Endothelial cell of umbilical vein (primary cell): ENCODE results near the gene DCAF6.

Experiments
- EZH2 ChIP-seq: IDR thresholded peaks from 2 replicates; pipeline ENCODE4 v1.6.1; 2012; ENCODE audit warnings: borderline replicate concordance, low read depth, mild to moderate bottlenecking, moderate library complexity, low read length, inconsistent platforms; ENCODE audit not compliant: severe bottlenecking
- MYC ChIP-seq: IDR thresholded peaks from one replicate; pipeline ENCODE4 v1.6.1; 2011; ENCODE audit warnings: mild to moderate bottlenecking, low read depth, low read length
- POLR2A ChIP-seq: IDR thresholded peaks from 2 replicates; pipeline ENCODE4 v1.6.1; 2012; ENCODE audit warnings: low read depth, mild to moderate bottlenecking, control low read depth, low read length
- POLR2AphosphoS5 ChIP-seq: IDR thresholded peaks from 2 replicates; pipeline ENCODE4 v1.6.1; 2012; ENCODE audit warnings: low read depth, mild to moderate bottlenecking, control low read depth, low read length, moderate library complexity; ENCODE audit not compliant: insufficient read depth
- TF ChIP-seq, protein P1 (sequence below), 2 donors: IDR thresholded peaks; 1 replicate in 1 of 2; 2 replicates in 1 of 2; pipeline ENCODE4 v1.5.1; 2011; ENCODE audit warnings: low read length in 2 of 2, mild to moderate bottlenecking in 2 of 2, moderate library complexity in 2 of 2, control low read depth in 1 of 2, inconsistent platforms in 1 of 2, low read depth in 1 of 2; ENCODE audit not compliant: insufficient read depth in 1 of 2; ENCODE audit errors: extremely low read depth in 1 of 2

DNA sequence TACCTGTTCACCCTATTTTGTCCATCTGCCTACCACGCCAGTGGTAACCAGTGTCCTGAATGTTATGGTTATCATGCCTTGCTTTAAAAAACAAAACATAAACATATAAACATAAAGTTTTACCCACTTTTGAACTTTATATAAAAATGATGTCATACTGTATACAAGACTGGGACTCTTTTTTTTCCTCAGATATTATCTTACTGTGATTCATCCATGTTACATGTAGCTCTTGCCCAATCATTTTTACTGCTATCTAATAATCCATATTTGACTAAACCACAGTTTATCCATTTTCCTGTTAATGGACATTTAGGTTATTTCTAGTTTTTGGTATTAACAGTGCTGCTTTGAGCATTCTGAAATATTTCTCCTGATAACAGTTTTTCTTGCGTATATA is 121.4 kb downstream of the DCAF6 start:
- TF ChIP-seq MYC, result no peak
- no peak for TF ChIP-seq POLR2A
- TF ChIP-seq, protein P1, sequence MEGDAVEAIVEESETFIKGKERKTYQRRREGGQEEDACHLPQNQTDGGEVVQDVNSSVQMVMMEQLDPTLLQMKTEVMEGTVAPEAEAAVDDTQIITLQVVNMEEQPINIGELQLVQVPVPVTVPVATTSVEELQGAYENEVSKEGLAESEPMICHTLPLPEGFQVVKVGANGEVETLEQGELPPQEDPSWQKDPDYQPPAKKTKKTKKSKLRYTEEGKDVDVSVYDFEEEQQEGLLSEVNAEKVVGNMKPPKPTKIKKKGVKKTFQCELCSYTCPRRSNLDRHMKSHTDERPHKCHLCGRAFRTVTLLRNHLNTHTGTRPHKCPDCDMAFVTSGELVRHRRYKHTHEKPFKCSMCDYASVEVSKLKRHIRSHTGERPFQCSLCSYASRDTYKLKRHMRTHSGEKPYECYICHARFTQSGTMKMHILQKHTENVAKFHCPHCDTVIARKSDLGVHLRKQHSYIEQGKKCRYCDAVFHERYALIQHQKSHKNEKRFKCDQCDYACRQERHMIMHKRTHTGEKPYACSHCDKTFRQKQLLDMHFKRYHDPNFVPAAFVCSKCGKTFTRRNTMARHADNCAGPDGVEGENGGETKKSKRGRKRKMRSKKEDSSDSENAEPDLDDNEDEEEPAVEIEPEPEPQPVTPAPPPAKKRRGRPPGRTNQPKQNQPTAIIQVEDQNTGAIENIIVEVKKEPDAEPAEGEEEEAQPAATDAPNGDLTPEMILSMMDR (IDR thresholded peaks at IDR 0.05; ENCODE audit: extremely low read depth in 1 of 2, insufficient read depth in 1 of 2, low read depth in 1 of 2, low read length in 2 of 2), result no peak
- no peak for TF ChIP-seq EZH2
- TF ChIP-seq POLR2AphosphoS5, result no peak
